ENCODE data around the gene RPL10A.
"Not testable (repeated sequence)": the region's sequence is repeated elsewhere in the genome, so short reads cannot be mapped to it uniquely, and the experiment has no call there.

RPL10A gene

DNA sequence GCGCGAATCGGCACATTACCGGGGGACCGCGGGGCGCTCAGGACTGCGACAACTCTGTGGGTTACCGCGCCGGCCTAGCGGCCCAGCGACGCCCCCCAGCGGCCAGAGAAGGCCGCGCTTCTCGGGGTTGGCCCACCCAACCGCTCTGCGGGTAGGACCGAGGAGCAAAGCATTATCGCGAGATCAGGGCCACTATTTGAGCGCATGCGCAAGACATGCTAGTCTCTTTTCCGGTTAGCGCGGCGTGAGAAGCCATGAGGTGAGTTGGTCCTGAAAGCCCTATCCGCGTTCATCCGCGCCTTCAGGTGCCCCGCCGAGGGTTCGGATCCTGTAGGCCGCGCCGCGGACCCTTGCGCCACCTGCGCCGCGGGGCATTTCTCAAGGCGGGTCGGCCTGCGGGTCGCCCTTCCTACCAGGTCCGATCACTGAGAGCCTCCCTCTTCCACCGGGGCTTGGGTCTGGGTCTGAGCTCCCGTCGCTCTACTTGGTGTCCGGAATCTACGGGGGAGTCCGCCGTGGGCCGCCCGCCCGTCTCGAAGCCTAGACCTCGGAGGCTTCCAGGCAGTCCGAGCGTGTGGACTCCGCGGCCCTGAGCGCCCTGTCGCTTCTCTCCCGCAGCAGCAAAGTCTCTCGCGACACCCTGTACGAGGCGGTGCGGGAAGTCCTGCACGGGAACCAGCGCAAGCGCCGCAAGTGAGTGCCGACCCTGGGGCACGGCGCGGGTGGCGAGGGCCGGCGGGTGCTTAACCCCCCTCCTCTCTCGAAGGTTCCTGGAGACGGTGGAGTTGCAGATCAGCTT lies at the start of gene RPL10A:
TSS of gene RPL10A (plus strand) at position 221 of the 799 bp plus-strand sequence. CDS start at position 255, 34 bp downstream.
- peak; percentile 81 for FAIRE-seq

GRCh38 chr6:35419417-35419816 lies 48.8 kb upstream of the RPL10A start:
- no peak for FAIRE-seq
- DNase-seq (ENCODE audit: extremely low spot score, insufficient read length, low read depth), result no peak

More for the DNA sequence above, at the start of gene RPL10A:
- peak; percentile 96 for DNase-seq (ENCODE audit: extremely low spot score, insufficient read length, low read depth)

DNA sequence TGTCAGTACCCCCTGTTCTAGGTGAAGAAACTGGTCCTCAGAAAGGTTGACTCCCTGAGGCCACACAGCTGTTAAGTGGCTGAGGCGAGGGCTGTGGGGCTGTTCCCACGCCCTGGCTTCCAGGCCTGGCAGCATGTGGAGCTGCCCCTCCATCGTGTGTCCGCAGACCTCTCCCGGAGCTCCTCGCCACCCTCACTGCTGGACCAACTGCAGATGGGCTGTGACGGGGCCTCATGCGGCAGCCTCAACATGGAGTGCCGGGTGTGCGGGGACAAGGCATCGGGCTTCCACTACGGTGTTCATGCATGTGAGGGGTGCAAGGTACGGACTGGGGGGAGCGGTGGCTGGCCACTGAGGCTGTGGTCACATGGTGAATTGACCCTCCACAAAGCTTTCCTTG lies 48.2 kb upstream of the RPL10A start:
- DNase-seq (ENCODE audit: extremely low spot score, insufficient read length, low read depth), result no peak

GRCh38 chr6:35425284-35425683 lies 42.9 kb upstream of the RPL10A start:
- DNase-seq (ENCODE audit: extremely low spot score, insufficient read length, low read depth) (no peak), FAIRE-seq (no peak)

More for the DNA sequence above, 48.2 kb upstream of the RPL10A start:
- no peak for FAIRE-seq

DNA sequence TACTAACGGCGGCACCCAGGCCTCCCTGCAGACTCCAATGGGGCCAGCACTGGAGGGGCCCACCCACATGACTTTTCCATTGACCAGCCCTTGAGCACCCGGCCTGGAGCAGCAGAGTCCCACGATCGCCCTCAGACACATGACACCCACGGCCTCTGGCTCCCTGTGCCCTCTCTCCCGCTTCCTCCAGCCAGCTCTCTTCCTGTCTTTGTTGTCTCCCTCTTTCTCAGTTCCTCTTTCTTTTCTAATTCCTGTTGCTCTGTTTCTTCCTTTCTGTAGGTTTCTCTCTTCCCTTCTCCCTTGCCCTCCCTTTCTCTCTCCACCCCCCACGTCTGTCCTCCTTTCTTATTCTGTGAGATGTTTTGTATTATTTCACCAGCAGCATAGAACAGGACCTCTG lies 42.1 kb upstream of the RPL10A start:
- FAIRE-seq, result no peak

GRCh38 chr6:35427435-35427834 lies 40.8 kb upstream of the RPL10A start:
- no peak for DNase-seq (ENCODE audit: extremely low spot score, insufficient read length, low read depth)
- FAIRE-seq, result no peak

More for the DNA sequence above, 42.1 kb upstream of the RPL10A start:
- no peak for DNase-seq (ENCODE audit: extremely low spot score, insufficient read length, low read depth)

GRCh38 chr6:35427851-35428321 lies 40.3 kb upstream of the RPL10A start:
- FAIRE-seq (no peak), DNase-seq (ENCODE audit: extremely low spot score, insufficient read length, low read depth) (no peak)

DNA sequence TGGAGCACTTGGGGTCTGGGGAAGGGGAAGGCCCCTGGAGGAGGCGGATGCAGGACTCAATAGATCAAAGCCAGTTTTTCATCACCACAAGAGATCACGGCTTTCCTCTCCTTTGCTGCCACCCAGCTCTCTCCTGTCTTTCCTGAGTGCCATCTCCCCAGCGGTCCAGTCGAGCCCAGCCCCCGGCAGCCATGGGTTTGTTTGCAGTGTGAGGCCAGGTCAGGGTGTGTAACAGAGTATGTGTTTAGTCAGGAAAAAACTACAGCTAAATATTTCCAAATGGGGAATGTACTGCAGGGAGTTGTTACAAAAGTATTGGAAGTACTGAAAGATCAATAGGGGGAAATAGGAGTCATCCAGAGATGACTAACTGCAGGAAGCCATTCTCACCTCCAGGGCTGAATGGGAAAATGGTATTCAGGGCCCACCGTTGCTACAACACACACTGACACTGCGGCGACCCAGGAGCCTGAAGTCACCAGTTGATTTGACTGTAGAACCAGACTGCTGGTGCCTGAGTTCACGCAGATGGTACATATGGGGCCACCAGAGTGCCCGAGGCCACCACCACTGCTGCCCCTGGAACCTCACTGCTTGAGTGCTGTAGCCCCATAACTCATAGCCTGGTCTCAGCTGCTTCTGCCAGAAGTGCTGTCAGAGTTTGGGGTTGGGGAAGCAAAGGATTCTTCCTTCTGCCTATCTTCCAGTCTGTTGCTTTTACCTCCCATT lies 39.6 kb upstream of the RPL10A start:
- no peak for FAIRE-seq
- no peak for DNase-seq (ENCODE audit: extremely low spot score, insufficient read length, low read depth)

- FAIRE-seq, result no peak
- no peak for DNase-seq (ENCODE audit: extremely low spot score, insufficient read length, low read depth)
Observed at GRCh38 chr6:35429463-35429862, 38.7 kb upstream of the RPL10A start.

DNA sequence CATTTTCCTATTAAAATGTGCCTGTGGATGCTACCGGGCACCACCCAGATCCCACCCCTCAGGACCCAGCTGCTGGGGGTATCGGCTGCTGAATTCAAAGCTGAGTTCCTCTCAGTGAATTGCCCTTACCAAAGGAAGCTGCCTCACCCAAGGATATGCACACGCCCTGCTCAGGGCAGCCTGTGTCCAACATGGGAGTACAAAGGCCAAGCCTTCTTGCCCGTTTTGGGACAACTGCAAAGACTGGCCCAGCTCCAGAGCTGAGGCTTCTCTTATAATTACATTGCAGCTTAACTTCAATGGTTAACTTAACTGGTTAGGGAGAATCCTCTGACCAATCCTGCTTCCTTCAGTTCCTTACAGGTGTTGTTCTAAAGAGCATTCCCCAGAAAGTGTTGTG lies 35.9 kb upstream of the RPL10A start:
- DNase-seq (ENCODE audit: extremely low spot score, insufficient read length, low read depth), result no peak
- FAIRE-seq, result no peak

- DNase-seq (ENCODE audit: extremely low spot score, insufficient read length, low read depth); FAIRE-seq: not testable (repeated sequence)
Observed at GRCh38 chr6:35432702-35433101, 35.5 kb upstream of the RPL10A start.

GRCh38 chr6:35435074-35435837 lies 32.9 kb upstream of the RPL10A start:
- no peak for DNase-seq (ENCODE audit: extremely low spot score, insufficient read length, low read depth)
- FAIRE-seq, result no peak

GRCh38 chr6:35436071-35436857 lies 31.9 kb upstream of the RPL10A start:
- no peak for FAIRE-seq
- no peak for DNase-seq (ENCODE audit: extremely low spot score, insufficient read length, low read depth)

DNA sequence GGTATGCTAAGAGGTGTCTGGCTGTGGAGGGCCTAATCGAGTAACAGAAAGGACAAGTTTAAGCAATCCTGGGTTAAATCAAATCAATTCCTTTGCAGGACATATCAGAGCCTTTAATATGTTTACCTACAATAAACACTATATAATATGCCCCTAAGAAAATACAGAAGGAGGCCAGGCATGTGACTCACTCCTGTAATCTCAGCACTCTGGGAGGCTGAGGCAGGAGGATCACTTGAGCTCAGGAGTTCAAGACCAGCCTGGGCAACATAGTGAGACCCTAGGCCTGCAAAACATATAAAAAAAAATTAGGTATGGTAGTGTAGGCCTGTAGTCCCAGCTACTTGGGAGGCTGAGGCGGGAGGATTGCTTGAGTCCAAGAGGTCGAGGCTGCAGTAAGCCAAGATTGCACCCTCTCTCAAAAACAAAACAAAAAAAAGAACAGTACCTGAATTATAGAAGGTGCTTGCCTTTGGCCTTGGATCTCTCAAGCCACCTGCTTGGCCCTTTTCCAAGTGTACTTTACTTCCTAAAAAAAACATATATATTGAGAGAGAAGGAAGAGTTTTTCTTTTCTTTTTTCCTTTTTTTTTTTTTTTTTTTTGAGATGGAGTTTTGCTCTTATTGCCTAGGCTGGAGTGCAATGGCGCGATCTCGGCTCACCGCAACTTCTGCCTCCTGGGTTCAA lies 29.7 kb upstream of the RPL10A start:
- not testable (repeated sequence) for DNase-seq (ENCODE audit: extremely low spot score, insufficient read length, low read depth); FAIRE-seq

DNA sequence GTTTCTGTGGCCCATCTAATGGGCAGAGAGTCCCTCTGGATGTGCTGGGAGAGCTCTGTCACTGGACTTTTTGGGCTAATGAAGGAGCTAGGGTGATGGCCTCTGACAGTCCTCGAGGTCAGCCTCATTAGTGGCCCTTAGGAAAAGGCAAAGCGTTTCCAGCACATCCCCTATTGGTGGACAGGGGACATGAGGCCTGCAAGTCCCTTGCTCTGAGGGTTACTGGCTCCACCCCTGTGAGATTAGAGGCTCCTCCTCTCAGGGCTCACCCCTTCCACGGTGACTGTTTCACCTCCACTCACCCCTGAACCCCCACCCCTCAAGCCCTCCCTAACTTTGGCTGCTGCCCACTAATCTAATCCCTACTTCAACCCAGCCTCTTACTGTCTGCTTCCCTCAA lies 28.9 kb upstream of the RPL10A start:
- no peak for FAIRE-seq
- DNase-seq (ENCODE audit: extremely low spot score, insufficient read length, low read depth), result no peak

GRCh38 chr6:35441205-35441604 lies 27.0 kb upstream of the RPL10A start:
- FAIRE-seq (no peak), DNase-seq (ENCODE audit: extremely low spot score, insufficient read length, low read depth) (no peak)

GRCh38 chr6:35441642-35442041 lies 26.6 kb upstream of the RPL10A start:
- no peak for FAIRE-seq

GRCh38 chr6:35442693-35443092 lies 25.5 kb upstream of the RPL10A start:
- FAIRE-seq, result no peak
- no peak for DNase-seq (ENCODE audit: extremely low spot score, insufficient read length, low read depth)

More at GRCh38 chr6:35441642-35442041, 26.6 kb upstream of the RPL10A start:
- DNase-seq (ENCODE audit: extremely low spot score, insufficient read length, low read depth), result no peak
